LNCaP clone FGC (cell line): Measurements from ENCODE around the gene CHST8.
"Not testable (repeated sequence)": the region's sequence is repeated elsewhere in the genome, so short reads cannot be mapped to it uniquely, and the experiment has no call there.

Source experiments
- DNase-seq: peaks from one replicate; pipeline ENCODE4 v3.0.0-alpha.2; 2011; ENCODE audit warnings: low read depth
- H3K4me3 ChIP-seq: 2 replicates; pipeline ENCODE4 v1.5.1; 2011; ENCODE audit warnings: mild to moderate bottlenecking, low read depth, low read length, control low read depth
- CTCF ChIP-seq: IDR thresholded peaks from 2 replicates; pipeline ENCODE4 v1.5.1; 2012; ENCODE audit warnings: mild to moderate bottlenecking; ENCODE audit not compliant: control insufficient read depth, insufficient read depth; ENCODE audit errors: extremely low read depth

Gene CHST8

GRCh38 chr19:33654840-33655508 is 33.2 kb downstream of the CHST8 start:
- no peak for TF ChIP-seq CTCF
- H3K4me3 ChIP-seq = no peak overlapping the region
- DNase-seq = no peak

- no peak for TF ChIP-seq CTCF
These were observed 38.1 kb downstream of the CHST8 start for GRCh38 chr19:33659835-33660234.

GRCh38 chr19:33660410-33661124 is 38.8 kb downstream of the CHST8 start:
- no peak overlapping the region for H3K4me3 ChIP-seq
- DNase-seq = no peak
- no peak for TF ChIP-seq CTCF

More at GRCh38 chr19:33659835-33660234, 38.1 kb downstream of the CHST8 start:
- H3K4me3 ChIP-seq = no peak overlapping the region
- DNase-seq = no peak

GRCh38 chr19:33661336-33661735 is 39.6 kb downstream of the CHST8 start:
- no peak for DNase-seq
- no peak for TF ChIP-seq CTCF
- no peak overlapping the region for H3K4me3 ChIP-seq

- no peak overlapping the region for H3K4me3 ChIP-seq
- no peak for TF ChIP-seq CTCF
- no peak for DNase-seq
These were observed 40.8 kb downstream of the CHST8 start for GRCh38 chr19:33662391-33663092.

- DNase-seq, H3K4me3 ChIP-seq: not testable (repeated sequence)
These were observed 41.6 kb downstream of the CHST8 start for GRCh38 chr19:33663316-33663715.

- H3K4me3 ChIP-seq = no peak overlapping the region
- no peak for DNase-seq
- no peak for TF ChIP-seq CTCF
These were observed 43.0 kb downstream of the CHST8 start for GRCh38 chr19:33664744-33665143.
